H7 (cell line): Measurements from ENCODE around the gene ADCY6. TPM values are rescaled to one million over a fixed set of nuclear protein-coding genes. Genes with fewer than 3 reads are reported as not detected.
A peak's percentile ranks its signal among the peaks of the same experiment; 100 is the strongest.

ENCODE experiments used
- DNase-seq: peaks from one replicate; pipeline ENCODE4 v3.0.0; 2012
- H3K27me3 ChIP-seq: 2 replicates; pipeline ENCODE4 v1.6.0; 2011; ENCODE audit warnings: mild to moderate bottlenecking, low read length; ENCODE audit not compliant: control insufficient read depth, insufficient read depth
- H3K36me3 ChIP-seq: replicated peaks from 2 replicates; pipeline ENCODE4 v1.5.1; 2011; ENCODE audit warnings: low read length; ENCODE audit not compliant: control insufficient read depth, insufficient read depth
- H3K4me3 ChIP-seq: 2 replicates; pipeline ENCODE4 v1.5.1; 2011; ENCODE audit warnings: low read depth, mild to moderate bottlenecking, control low read depth, low read length, moderate library complexity; ENCODE audit not compliant: insufficient read depth
- total RNA-seq: library from RNA; depleted of rRNA; stranded (reverse); fragments of >200 nt; shearing (Covaris generic); gene quantifications from 2 replicates; pipeline ENCODE4 v1.2.3, GENCODE V29; 2014; rRNA removed

Gene ADCY6
- 7.0 and 7.1 TPM in 2 replicates for total RNA-seq

DNA sequence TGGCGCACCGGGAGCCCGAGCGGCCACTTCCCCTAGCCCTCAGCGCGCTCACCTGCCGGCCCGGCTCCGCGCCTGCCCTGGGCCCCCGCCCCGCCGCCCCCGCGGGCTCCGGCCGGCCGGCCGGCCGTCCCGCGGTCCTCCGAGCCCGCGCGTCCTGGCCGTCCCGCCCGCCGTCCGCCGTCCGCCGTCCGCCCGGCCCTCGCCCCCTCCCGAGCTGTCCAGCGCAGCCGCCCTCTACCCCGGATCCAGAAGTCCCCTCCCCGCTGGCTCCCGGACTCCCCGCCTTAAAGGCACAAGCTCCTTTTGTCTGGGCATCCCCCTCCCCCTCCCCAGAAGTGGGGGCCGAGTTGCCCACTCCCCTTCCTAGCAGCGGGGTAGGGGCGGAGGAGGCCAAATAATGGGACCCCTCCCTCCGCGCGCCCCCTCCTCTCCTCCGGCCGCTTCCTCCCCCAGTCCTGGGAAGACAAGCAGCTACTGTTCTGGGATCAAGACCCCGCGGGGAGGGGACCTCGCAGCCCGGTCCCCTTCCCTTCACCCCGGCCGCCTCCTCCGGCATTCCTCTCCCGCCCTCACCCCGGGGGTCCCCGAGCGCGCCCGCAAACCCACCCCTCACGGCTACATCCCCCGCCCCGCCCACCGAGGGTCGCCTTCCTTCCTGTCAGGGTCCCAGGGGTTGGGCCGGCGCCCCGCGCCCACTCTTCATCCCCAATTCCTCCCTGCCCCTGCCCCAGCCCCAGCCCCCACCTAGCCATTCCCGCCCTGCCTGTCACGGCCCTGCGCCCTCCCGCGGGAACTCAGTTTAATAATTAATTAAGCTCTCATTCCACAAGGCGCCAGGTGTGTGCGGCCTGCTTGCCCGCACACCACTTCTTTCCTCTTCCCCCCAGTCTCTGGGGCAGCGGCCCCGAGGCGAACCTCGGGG lies at the start of gene ADCY6:
Gene ADCY6, minus strand, starts transcription at position 236 of the 922 bp plus-strand sequence. CDS start 5,655 bp downstream, outside the sequence.
- peak; percentile 96 for DNase-seq
- peak within 1 kb of the TSS; percentile 80 for H3K4me3 ChIP-seq
- peaks cover 16% of the 10 kb centered on the region for H3K27me3 ChIP-seq
- no peaks in the 10 kb centered on the region for H3K36me3 ChIP-seq

DNA sequence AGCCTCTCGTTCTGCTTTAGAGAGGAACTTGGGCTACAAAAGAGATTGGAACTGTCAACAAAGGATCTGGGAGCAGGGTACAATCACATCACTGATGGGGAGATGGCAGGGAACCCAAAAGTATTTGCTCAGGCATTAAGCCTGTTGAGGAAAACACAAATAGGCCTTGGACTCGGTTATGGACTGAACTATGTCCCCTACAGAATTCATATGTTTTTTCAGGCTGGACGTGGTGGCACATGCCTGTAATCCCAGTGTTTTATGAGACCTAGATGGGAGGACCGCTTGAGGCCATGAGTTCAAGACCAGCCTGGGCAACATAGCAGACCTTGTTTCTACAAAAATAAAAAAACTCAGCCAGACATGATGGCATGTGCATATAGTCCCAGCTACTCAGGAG lies 49.2 kb upstream of the ADCY6 start:
- Histone ChIP-seq H3K4me3 (no peak overlapping the region), H3K36me3 (peaks cover 51% of the 10 kb centered on the region), H3K27me3 (no peaks in the 10 kb centered on the region)
- DNase-seq = no peak

DNA sequence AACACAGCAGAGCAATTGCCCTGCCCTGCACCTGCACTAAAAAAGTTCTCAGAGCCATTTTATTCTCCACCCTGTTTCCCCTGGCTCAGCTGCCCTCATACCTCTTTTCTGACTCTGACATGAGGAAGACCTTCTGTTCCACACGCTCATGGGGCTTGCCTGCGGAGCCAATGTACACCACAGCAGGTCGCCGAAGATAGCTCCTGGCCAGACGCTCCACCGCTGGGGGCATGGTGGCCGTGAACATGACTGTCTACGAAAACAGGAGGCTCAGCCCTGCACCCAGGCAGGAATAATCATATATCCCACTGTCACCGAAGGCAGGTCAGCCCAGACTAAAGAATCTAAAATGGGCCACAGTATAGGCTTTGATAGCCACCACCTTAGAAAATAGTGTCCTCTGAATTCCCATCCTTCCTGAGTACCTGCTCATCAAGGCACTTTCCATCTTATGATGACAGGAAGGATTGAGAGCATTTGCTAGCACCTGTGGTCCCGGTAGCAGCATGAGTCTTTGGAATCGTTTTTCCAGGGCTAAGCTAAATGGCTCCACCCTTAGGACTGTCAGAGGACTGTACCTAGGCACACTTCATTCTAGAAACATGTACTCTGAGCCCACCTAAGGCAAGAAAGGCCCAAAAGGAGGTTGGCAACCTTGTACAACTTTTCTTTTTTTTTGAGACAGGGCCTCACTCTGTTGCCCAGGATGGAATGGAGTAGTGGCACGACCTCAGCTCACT lies 43.6 kb upstream of the ADCY6 start:
- no peak for DNase-seq
- Histone ChIP-seq H3K36me3 (peaks cover 66% of the 10 kb centered on the region), H3K27me3 (no peaks in the 10 kb centered on the region), H3K4me3 (no peak overlapping the region)

DNA sequence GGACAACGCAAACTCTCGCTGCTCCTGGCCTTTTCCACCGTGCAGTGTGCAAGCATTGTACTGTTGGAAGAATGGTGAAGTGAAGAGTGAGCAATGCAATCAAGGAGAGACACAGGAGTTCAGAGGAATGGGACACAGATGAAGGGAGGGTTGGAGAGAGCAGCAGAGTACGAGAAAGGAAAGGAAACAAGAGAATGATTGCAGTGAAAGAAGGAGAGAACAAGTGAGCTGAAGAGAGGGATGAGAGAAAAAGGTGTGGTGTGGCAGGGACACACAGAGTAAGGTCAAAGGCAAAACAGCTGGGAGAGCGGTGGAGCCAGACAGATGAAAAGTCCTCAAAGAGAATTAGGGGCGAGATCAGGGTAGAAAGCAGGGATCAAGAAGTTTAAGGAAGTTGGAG lies 42.4 kb upstream of the ADCY6 start:
- H3K36me3 ChIP-seq = peaks cover 54% of the 10 kb centered on the region

DNA sequence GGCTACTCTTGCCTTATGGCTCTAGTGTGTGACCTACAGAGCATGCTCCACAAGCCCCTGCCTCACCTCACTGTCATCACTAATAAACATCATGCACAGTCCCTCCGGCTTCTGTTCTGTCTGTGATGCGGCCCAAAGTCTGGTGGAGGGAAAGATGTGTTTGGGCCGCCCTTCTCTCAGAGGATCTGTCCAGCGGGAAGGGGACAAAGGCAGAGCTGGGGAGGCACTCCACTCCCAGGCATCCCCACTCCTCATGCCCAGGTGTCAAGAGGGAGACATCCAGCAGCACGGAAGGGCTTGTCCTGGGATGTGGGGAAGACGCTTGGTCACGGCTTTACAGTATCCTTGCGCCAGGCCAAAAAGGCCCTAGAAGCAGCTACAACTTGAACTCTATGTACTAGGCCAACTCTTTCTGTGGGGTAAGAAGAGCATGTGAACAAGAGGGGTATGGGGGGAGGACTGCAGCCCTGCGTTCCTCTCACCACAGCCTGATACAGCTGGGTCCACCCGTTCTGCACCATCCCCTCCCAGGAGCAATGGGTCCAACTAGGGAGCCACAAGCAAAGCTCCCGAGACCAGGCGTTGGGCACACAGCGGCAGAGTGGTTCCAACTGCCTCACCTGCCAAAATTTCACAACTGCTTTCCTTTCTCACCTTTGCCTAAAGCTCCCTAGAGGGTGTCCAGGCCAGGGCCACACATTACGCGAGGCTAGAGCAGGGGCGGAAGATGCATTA lies 40.1 kb upstream of the ADCY6 start:
- Histone ChIP-seq H3K4me3 (no peak overlapping the region), H3K36me3 (peaks cover 45% of the 10 kb centered on the region), H3K27me3 (no peaks in the 10 kb centered on the region)
- no peak for DNase-seq

More for the DNA sequence above, 42.4 kb upstream of the ADCY6 start:
- no peaks in the 10 kb centered on the region for H3K27me3 ChIP-seq
- no peak overlapping the region for H3K4me3 ChIP-seq
- DNase-seq = no peak

DNA sequence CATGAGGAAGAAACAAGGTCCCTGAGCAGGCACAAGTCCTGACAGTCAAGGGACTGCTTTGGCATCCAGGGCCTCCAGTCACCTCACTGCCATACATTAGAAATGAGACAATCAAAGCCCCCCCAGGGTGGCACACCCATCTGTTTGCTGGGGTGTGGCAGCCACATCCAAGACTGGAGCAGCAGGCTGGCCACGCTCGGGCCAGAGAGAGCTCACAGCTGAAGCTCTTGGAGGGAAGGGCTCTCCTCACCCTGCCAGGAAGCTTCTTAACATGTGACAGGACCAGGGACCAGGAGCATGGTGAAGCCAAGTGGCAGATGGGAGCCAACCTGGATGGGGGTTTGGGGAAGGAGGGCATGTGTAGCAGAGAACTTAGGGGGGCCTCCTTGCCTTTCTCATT lies 39.4 kb upstream of the ADCY6 start:
- DNase-seq = no peak
- Histone ChIP-seq H3K36me3 (peaks cover 39% of the 10 kb centered on the region), H3K27me3 (no peaks in the 10 kb centered on the region), H3K4me3 (no peak overlapping the region)

DNA sequence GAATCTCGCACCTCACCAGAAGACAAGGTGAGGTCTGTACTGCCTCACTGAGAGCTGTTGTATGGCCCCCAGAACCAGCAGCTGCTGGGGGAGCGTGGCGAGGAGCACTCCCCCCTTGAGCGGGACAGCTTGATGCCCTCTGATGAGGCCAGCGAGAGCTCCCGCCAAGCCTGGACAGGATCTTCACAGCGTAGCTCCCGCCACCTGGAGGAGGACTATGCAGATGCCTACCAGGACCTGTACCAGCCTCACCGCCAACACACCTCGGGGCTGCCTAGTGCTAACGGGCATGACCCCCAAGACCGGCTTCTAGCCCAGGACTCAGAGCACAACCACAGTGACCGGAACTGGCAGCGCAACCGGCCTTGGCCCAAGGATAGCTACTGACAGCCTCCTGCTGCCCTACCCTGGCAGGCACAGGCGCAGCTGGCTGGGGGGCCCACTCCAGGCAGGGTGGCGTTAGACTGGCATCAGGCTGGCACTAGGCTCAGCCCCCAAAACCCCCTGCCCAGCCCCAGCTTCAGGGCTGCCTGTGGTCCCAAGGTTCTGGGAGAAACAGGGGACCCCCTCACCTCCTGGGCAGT lies 38.7 kb upstream of the ADCY6 start:
- no peak for DNase-seq
- peaks cover 34% of the 10 kb centered on the region for H3K36me3 ChIP-seq
- no peaks in the 10 kb centered on the region for H3K27me3 ChIP-seq
- no peak overlapping the region for H3K4me3 ChIP-seq

DNA sequence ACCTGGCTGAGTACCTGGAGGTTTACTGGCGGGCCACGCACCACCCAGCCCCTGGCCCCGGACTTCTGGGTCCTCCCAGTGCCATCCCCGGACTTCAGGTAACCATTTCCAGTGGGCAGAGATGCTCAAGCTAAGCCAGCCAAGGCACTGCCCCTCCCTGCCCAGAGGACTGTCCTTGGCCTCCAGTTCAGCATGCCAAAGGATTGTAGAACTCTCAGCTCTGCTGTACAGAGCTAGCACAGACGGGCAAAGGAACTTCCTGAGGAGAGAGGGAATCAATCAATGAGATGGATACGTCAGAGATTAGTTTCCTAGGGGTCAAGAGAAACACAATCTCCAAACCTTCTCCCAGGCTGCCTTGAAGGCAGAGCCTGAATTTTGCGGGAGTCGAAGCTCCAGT lies 38.1 kb upstream of the ADCY6 start:
- Histone ChIP-seq H3K27me3 (0 out of 2 replicates have a peak, but pooled peaks cover 1% of the 10 kb centered on the region), H3K36me3 (peaks cover 29% of the 10 kb centered on the region), H3K4me3 (no peak overlapping the region)
- DNase-seq = no peak

DNA sequence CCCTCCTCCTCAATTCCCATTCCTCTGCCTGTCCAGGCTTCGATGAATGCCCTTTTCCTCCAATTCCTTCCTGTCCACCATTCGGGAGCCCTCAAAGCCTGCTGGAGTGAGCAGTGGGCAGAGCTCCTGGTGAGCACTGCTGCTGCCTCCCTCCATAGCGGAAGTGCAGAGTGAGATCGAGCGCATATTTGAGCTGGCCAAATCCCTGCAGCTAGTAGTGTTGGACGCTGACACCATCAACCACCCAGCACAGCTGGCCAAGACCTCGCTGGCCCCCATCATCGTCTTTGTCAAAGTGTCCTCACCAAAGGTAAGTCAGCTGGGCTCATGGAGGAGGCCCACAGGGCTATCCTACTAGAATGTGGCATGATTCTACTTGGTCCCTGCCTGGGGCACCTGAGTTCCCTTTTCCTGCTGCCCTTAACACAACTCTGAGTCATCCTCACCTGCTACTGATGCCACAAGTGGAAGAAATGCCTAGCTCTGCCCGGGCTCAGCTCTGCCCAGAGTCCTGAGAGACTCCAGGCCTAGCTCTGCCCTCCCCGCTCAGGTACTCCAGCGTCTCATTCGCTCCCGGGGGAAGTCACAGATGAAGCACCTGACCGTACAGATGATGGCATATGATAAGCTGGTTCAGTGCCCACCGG lies 37.4 kb upstream of the ADCY6 start:
- Histone ChIP-seq H3K27me3 (peaks cover 4% of the 10 kb centered on the region; the same call in 1 of the 2 replicates), H3K4me3 (no peak overlapping the region), H3K36me3 (peaks cover 22% of the 10 kb centered on the region)
- DNase-seq = no peak

DNA sequence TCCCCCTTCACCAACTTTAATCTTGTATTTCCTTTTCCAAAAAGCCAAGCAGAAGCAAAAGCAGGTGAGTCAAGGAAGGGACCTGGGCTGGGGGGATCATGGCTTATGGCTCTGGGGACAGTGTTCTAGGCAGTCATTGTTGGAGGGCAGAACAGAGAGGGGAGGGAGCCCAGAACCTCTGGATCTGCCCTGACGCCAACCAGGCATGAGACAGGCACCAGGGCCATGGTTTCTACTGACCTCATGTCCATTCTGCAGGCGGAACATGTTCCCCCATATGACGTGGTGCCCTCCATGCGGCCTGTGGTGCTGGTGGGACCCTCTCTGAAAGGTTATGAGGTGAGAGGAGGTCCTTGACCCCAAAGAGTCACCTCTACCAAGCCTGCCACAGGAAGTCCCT lies 36.0 kb upstream of the ADCY6 start:
- DNase-seq = no peak
- H3K4me3 ChIP-seq = no peak overlapping the region
- H3K27me3 ChIP-seq = peaks cover 11% of the 10 kb centered on the region
- H3K36me3 ChIP-seq = peaks cover 8% of the 10 kb centered on the region

DNA sequence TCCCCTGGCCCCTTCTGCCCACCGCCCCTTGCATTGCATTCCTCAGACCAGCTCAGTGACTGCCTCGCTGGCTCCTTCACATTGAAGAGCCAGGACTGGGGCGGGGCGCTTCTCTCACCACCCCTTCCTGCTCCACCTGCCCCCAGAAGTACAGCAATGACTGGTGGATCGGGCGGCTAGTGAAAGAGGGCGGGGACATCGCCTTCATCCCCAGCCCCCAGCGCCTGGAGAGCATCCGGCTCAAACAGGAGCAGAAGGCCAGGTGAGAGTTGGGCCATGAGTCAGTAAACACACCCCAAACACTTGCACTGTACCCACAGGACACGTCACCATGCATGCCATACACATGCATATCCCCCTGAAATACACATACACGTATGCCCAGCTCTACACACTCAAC lies 35.2 kb upstream of the ADCY6 start:
- DNase-seq = peak; percentile 89
- H3K36me3 ChIP-seq = peaks cover 2% of the 10 kb centered on the region

DNA sequence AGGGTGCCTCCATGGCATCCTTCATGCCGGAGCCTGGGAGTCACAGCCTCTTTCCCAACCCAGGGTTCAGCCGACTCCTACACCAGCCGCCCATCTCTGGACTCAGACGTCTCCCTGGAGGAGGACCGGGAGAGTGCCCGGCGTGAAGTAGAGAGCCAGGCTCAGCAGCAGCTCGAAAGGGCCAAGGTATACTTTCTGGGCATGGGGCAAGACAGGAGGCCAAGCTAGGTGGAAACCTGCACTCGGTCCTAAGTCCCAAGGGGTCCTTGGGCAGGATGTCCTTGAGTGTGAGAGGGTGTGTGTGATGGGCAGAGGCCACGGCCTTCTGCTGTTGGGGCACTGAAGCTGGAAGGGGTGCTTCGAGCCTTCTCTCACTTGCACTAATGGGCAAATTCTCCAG lies 34.4 kb upstream of the ADCY6 start:
- H3K36me3 ChIP-seq = no peaks in the 10 kb centered on the region
- no peak overlapping the region for H3K4me3 ChIP-seq
- peaks cover 23% of the 10 kb centered on the region for H3K27me3 ChIP-seq
- no peak for DNase-seq

More for the DNA sequence above, 35.2 kb upstream of the ADCY6 start:
- H3K4me3 ChIP-seq = no peak overlapping the region
- peaks cover 19% of the 10 kb centered on the region for H3K27me3 ChIP-seq

DNA sequence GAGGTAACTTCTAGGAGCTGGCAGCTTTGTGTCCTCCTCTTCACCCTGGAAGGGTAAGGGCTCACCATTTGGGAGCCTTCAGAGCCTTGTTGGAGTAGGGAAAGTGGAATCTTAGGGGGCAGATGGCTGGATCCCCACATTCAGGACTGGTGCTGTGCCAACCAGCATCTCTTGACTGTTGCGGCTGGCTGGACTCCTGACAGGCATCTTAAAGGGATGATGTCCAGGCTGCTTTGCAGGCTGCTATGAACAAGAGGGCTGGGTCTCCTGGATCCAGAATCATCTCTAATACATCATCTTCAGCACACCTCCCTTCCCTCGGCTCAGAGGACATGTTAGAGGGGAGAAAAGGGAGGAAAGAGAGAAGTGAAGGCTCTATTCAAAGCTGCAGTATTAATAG lies 33.8 kb upstream of the ADCY6 start:
- H3K4me3 ChIP-seq = no peak overlapping the region
- H3K36me3 ChIP-seq = no peaks in the 10 kb centered on the region
- peaks cover 29% of the 10 kb centered on the region for H3K27me3 ChIP-seq
- no peak for DNase-seq

DNA sequence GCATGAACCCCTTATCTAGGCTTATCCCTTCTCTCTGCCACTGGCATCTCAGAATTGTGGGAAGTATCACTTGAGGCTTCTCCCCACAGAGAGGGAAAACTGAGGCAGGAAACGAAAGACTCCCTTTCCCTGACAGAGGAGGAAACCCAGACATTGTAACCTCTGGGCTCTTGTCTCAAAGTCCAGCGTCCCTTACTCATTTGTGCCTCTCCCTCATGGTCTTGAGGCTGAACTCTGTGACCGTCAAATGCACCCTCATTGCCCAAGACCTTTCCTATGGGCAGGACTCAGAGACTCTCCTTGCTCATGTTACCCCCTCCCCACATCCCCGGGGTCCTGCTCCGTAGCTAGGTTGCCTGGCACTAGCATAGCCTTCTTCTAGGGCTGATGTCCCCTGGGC lies 33.2 kb upstream of the ADCY6 start:
- no peak for DNase-seq
- Histone ChIP-seq H3K4me3 (no peak overlapping the region), H3K36me3 (no peaks in the 10 kb centered on the region), H3K27me3 (peaks cover 34% of the 10 kb centered on the region)
